ENCODE data around the gene CYBA. TPM values are rescaled to one million over a fixed set of nuclear protein-coding genes. Genes with fewer than 3 reads are reported as not detected.

Gene CYBA
- total RNA-seq, 1 experiment from 2014 or later: 351 TPM

DNA sequence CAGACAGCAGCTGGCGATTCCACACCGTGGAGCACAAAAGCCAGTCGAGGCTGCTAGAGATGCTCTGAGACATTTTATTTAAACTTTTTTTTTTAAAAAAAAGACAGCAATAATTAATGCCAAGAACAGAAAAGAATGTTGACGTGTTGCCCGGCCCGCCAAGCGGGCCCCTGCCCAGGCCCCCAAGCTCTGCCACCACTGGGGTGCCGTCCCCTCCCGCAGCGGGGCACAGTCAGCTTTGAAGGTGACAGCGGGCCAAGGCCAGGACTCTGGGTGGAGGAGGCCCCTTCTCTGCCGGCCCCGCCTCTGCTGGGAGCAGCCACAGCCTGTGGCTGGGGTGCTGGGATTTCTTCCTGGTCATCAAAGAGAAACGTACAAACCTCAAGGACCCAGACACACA lies 45.6 kb upstream of the CYBA start:
- ChIA-PET POLR2A (no interaction called here), CTCF (no interaction called here)
- no peaks in the 10 kb centered on the region for H3K9me3 Mint-ChIP-seq (ENCODE audit: unreplicated experiment)
- Histone ChIP-seq H3K4me1 (no peaks in the 10 kb centered on the region), H3K9me3 (no peaks in the 10 kb centered on the region), H3K4me3 (ENCODE audit: low read depth, low read length) (no peak overlapping the region), H3K27me3 (replicated peaks; ENCODE audit: control insufficient read depth, insufficient read depth, low read length) (no peaks in the 10 kb centered on the region), H3K36me3 (ENCODE audit: control insufficient read depth, insufficient read depth, low read length) (0 out of 2 replicates have a peak, but pooled peaks cover 2% of the 10 kb centered on the region)
- TF ChIP-seq, protein P1, sequence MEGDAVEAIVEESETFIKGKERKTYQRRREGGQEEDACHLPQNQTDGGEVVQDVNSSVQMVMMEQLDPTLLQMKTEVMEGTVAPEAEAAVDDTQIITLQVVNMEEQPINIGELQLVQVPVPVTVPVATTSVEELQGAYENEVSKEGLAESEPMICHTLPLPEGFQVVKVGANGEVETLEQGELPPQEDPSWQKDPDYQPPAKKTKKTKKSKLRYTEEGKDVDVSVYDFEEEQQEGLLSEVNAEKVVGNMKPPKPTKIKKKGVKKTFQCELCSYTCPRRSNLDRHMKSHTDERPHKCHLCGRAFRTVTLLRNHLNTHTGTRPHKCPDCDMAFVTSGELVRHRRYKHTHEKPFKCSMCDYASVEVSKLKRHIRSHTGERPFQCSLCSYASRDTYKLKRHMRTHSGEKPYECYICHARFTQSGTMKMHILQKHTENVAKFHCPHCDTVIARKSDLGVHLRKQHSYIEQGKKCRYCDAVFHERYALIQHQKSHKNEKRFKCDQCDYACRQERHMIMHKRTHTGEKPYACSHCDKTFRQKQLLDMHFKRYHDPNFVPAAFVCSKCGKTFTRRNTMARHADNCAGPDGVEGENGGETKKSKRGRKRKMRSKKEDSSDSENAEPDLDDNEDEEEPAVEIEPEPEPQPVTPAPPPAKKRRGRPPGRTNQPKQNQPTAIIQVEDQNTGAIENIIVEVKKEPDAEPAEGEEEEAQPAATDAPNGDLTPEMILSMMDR (IDR thresholded peaks at IDR 0.05; ENCODE audit: insufficient read depth in 1 of 2, low read depth in 1 of 2, low read length in 1 of 2, severe bottlenecking in 1 of 2, unreplicated experiment in 1 of 2): no peak
- H3K27me3 Mint-ChIP-seq (ENCODE audit: insufficient read depth, unreplicated experiment): no peaks in the 10 kb centered on the region
- H3K27ac Mint-ChIP-seq (ENCODE audit: unreplicated experiment): no peak overlapping the region
- H3K36me3 Mint-ChIP-seq (ENCODE audit: insufficient read depth, unreplicated experiment): no peaks in the 10 kb centered on the region
- no TSS peak for BruUV-seq (replicated peaks)
- no peak overlapping the region for H3K4me3 Mint-ChIP-seq (ENCODE audit: unreplicated experiment)
- H3K4me1 Mint-ChIP-seq (ENCODE audit: low read depth, unreplicated experiment): no peaks in the 10 kb centered on the region
- intact Hi-C loops (cut with micrococcal nuclease; ENCODE audit: unreplicated experiment): no loop called here
- DNase-seq: no peak

DNA sequence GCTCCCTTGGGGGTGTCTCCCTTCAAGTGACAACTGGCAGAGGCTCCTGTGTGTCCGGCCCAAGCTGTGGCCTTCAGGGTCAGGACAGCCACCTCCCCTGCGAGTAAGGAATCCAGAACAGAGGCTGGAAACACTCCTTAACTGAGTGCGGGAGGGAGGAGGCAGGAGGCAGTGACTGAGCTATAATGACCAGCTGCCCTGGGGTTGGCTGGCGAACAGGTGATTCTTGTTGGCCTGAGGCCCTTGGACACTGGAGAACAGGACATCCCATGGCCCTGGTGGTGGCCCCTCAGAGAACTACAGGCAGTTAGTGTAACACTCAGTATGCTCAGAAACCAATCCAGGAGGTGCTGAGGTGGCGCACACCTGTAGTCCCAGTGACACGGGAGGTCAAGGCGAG lies 44.9 kb upstream of the CYBA start:
- Mint-ChIP-seq H3K4me1 (ENCODE audit: low read depth, unreplicated experiment) (no peaks in the 10 kb centered on the region), H3K27me3 (ENCODE audit: insufficient read depth, unreplicated experiment) (no peaks in the 10 kb centered on the region), H3K9me3 (ENCODE audit: unreplicated experiment) (no peaks in the 10 kb centered on the region), H3K36me3 (ENCODE audit: insufficient read depth, unreplicated experiment) (no peaks in the 10 kb centered on the region), H3K27ac (ENCODE audit: unreplicated experiment) (no peak overlapping the region), H3K4me3 (ENCODE audit: unreplicated experiment) (no peak overlapping the region)
- DNase-seq: no peak
- TF ChIP-seq, protein P1 (IDR thresholded peaks at IDR 0.05; ENCODE audit: insufficient read depth in 1 of 2, low read depth in 1 of 2, low read length in 1 of 2, severe bottlenecking in 1 of 2, unreplicated experiment in 1 of 2): no peak
- ChIA-PET CTCF (no interaction called here), POLR2A (no interaction called here)
- Histone ChIP-seq H3K4me1 (no peaks in the 10 kb centered on the region), H3K9me3 (no peaks in the 10 kb centered on the region), H3K27me3 (replicated peaks; ENCODE audit: control insufficient read depth, insufficient read depth, low read length) (no peaks in the 10 kb centered on the region), H3K36me3 (ENCODE audit: control insufficient read depth, insufficient read depth, low read length) (0 out of 2 replicates have a peak, but pooled peaks cover 2% of the 10 kb centered on the region), H3K4me3 (ENCODE audit: low read depth, low read length) (no peak overlapping the region)
- intact Hi-C loops (cut with micrococcal nuclease; ENCODE audit: unreplicated experiment): no loop called here
- BruUV-seq (replicated peaks): no TSS peak

DNA sequence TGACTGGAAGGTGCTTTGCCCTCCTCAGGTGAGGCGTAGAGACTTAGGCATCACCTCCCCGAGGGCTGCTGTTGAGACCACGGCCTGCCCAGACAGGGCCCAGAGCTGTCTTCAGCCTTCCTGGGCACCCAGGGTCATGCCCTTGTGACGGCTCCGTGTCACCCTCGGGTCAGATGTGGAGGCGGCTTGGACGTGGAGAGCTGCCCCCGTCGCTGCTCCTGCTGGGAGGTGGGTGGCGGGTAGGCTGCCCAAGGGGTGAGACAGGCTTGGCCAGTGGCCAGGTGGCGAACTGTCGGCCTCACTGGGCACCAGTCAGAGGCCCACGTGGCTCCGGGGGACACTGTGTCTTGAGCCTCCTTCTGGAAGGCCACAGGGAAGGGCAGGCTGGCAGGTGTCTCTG lies 44.4 kb upstream of the CYBA start:
- Histone ChIP-seq H3K9me3 (no peaks in the 10 kb centered on the region), H3K27me3 (replicated peaks; ENCODE audit: control insufficient read depth, insufficient read depth, low read length) (no peaks in the 10 kb centered on the region), H3K36me3 (ENCODE audit: control insufficient read depth, insufficient read depth, low read length) (0 out of 2 replicates have a peak, but pooled peaks cover 2% of the 10 kb centered on the region), H3K4me3 (ENCODE audit: low read depth, low read length) (no peak overlapping the region), H3K4me1 (no peaks in the 10 kb centered on the region)
- Mint-ChIP-seq H3K27me3 (ENCODE audit: insufficient read depth, unreplicated experiment) (no peaks in the 10 kb centered on the region), H3K27ac (ENCODE audit: unreplicated experiment) (no peak overlapping the region), H3K4me3 (ENCODE audit: unreplicated experiment) (no peak overlapping the region), H3K9me3 (ENCODE audit: unreplicated experiment) (no peaks in the 10 kb centered on the region), H3K36me3 (ENCODE audit: insufficient read depth, unreplicated experiment) (no peaks in the 10 kb centered on the region), H3K4me1 (ENCODE audit: low read depth, unreplicated experiment) (no peaks in the 10 kb centered on the region)
- TF ChIP-seq, protein P1 (IDR thresholded peaks at IDR 0.05; ENCODE audit: insufficient read depth in 1 of 2, low read depth in 1 of 2, low read length in 1 of 2, severe bottlenecking in 1 of 2, unreplicated experiment in 1 of 2): no peak
- DNase-seq: no peak
- intact Hi-C loops (cut with micrococcal nuclease; ENCODE audit: unreplicated experiment): no loop called here
- CTCF ChIA-PET: no interaction called here
- POLR2A ChIA-PET: no interaction called here
- BruUV-seq (replicated peaks): no TSS peak
